Fibroblast of villous mesenchyme (primary cell): ENCODE data around the gene MED17. TPM values are rescaled to one million over a fixed set of nuclear protein-coding genes. Genes with fewer than 3 reads are reported as not detected.

Experiments
- DNase-seq: peaks from one replicate; pipeline ENCODE4 v3.0.0-alpha.2; 2010; ENCODE audit warnings: low read depth
- H3K4me3 ChIP-seq: 2 replicates; pipeline ENCODE4 v1.5.1; 2011; ENCODE audit warnings: low read depth, mild to moderate bottlenecking, low read length
- CTCF ChIP-seq: IDR thresholded peaks from 2 replicates; pipeline ENCODE4 v1.5.1; 2012; ENCODE audit warnings: low read depth, mild to moderate bottlenecking, low read length; ENCODE audit not compliant: insufficient read depth
- total RNA-seq: library from RNA; depleted of rRNA; stranded (reverse); fragments of >200 nt; gene quantifications from 2 replicates; pipeline ENCODE4 v1.2.3, GENCODE V29; 2012

Gene MED17
- total RNA-seq, 1 donor = 39.3 TPM

- no peak for TF ChIP-seq CTCF
- no peak for DNase-seq
- H3K4me3 ChIP-seq = no peak overlapping the region
Observed at GRCh38 chr11:93822359-93822758, 38.3 kb downstream of the MED17 start.

GRCh38 chr11:93823210-93823609, 39.1 kb downstream of the MED17 start:
- no peak for TF ChIP-seq CTCF
- no peak for DNase-seq
- H3K4me3 ChIP-seq = no peak overlapping the region

GRCh38 chr11:93827363-93827762, 43.3 kb downstream of the MED17 start:
- no peak overlapping the region for H3K4me3 ChIP-seq
- no peak for DNase-seq
- TF ChIP-seq CTCF = no peak

- DNase-seq = no peak
- no peak for TF ChIP-seq CTCF
- H3K4me3 ChIP-seq = no peak overlapping the region
Observed at GRCh38 chr11:93829598-93829997, 45.5 kb downstream of the MED17 start.

- DNase-seq = no peak
Observed at GRCh38 chr11:93831343-93832127, 47.5 kb downstream of the MED17 start.

GRCh38 chr11:93832780-93833179, 48.7 kb downstream of the MED17 start:
- no peak for TF ChIP-seq CTCF
- H3K4me3 ChIP-seq = no peak overlapping the region
- DNase-seq = no peak

More at GRCh38 chr11:93831343-93832127, 47.5 kb downstream of the MED17 start:
- TF ChIP-seq CTCF = no peak
- no peak overlapping the region for H3K4me3 ChIP-seq

GRCh38 chr11:93838967-93839366, 54.9 kb downstream of the MED17 start:
- DNase-seq = no peak
- no peak for TF ChIP-seq CTCF
- no peak overlapping the region for H3K4me3 ChIP-seq
